NCI-H2029 treated with DMSO at 0.1 percent for 48 hours (cell line): ENCODE results near the gene TRAPPC6A.
A peak's percentile ranks its signal among the peaks of the same experiment; 100 is the strongest.

Experiments used
- DNase-seq: peaks from one replicate; lab custom pipeline; 2025; lab: John Stamatoyannopoulos, UW

TRAPPC6A gene

GRCh38 chr19:45186509-45187334 is 8.7 kb upstream of the TRAPPC6A start:
- no peak for DNase-seq

GRCh38 chr19:45184115-45184514 is 6.1 kb upstream of the TRAPPC6A start:
- no peak for DNase-seq

GRCh38 chr19:45182758-45183157 is 4.7 kb upstream of the TRAPPC6A start:
- DNase-seq = peak; percentile 37

GRCh38 chr19:45180936-45181335 is 2.9 kb upstream of the TRAPPC6A start:
- DNase-seq = no peak

GRCh38 chr19:45179892-45180370 is 1.9 kb upstream of the TRAPPC6A start:
- DNase-seq = no peak

- no peak for DNase-seq
These were observed 1.2 kb upstream of the TRAPPC6A start for GRCh38 chr19:45179072-45179891.

- peak; percentile 99 for DNase-seq
These were observed 430 bp upstream of the TRAPPC6A start, which contains the start of gene BLOC1S3 for GRCh38 chr19:45178262-45179071. Gene BLOC1S3 (plus strand): TSS chr19:45178784. CDS start chr19:45179297, 513 bp downstream.

GRCh38 chr19:45175515-45176345 is 2.3 kb downstream of the TRAPPC6A start:
- no peak for DNase-seq

GRCh38 chr19:45173816-45174215 is 4.2 kb downstream of the TRAPPC6A start:
- DNase-seq = no peak

GRCh38 chr19:45172611-45173208 is 5.3 kb downstream of the TRAPPC6A start:
- no peak for DNase-seq

- no peak for DNase-seq
These were observed 5.9 kb downstream of the TRAPPC6A start for GRCh38 chr19:45172173-45172572.

GRCh38 chr19:45171211-45171623 is 6.8 kb downstream of the TRAPPC6A start:
- DNase-seq = no peak

- DNase-seq = no peak
These were observed 7.6 kb downstream of the TRAPPC6A start for GRCh38 chr19:45170146-45171106.

GRCh38 chr19:45169602-45170001 is 8.4 kb downstream of the TRAPPC6A start:
- no peak for DNase-seq

- peak; percentile 3 for DNase-seq
These were observed 9.2 kb downstream of the TRAPPC6A start for GRCh38 chr19:45168767-45169351.

- no peak for DNase-seq
These were observed 11.2 kb downstream of the TRAPPC6A start for GRCh38 chr19:45166723-45167252.

GRCh38 chr19:45164577-45165335 is 13.3 kb downstream of the TRAPPC6A start:
- no peak for DNase-seq
